Gastroesophageal sphincter (tissue), 4 donors: ENCODE data around the gene FAM219B. TPM values are rescaled to one million over a fixed set of nuclear protein-coding genes. Genes with fewer than 3 reads are reported as not detected.

Source experiments
- ATAC-seq: fragments of 150-250 bp; one replicate; pipeline ENCODE4 v1.9.1; 2016; ENCODE audit warnings: mild to moderate bottlenecking, moderate library complexity
- H3K27ac ChIP-seq, 4 donors: fragments of 200-600 bp; sonication (generic) in 3 of 4; 1 replicate in 3 of 4; 2 replicates in 1 of 4; pipeline ENCODE4 v1.5.1; 2016 to 2019
- H3K27me3 ChIP-seq: fragments of 200-600 bp; sonication (generic); one replicate; pipeline ENCODE4 v1.5.1; 2019
- H3K36me3 ChIP-seq, 2 donors: fragments of 200-600 bp; sonication (generic); one replicate each; pipeline ENCODE4 v1.5.1; 2019; ENCODE audit warnings: control low read depth in 1 of 2
- H3K4me1 ChIP-seq, 3 donors: fragments of 200-600 bp; sonication (generic); 1 replicate in 2 of 3; 2 replicates in 1 of 3; pipeline ENCODE4 v1.5.1; 2016 to 2019; ENCODE audit warnings: control low read depth in 2 of 3
- H3K4me3 ChIP-seq, 2 donors: fragments of 200-600 bp; sonication (generic); one replicate each; pipeline ENCODE4 v1.5.1; 2019; ENCODE audit warnings: mild to moderate bottlenecking in 1 of 2, moderate library complexity in 1 of 2
- H3K9me3 ChIP-seq, 3 donors: fragments of 200-600 bp; sonication (generic); one replicate each; pipeline ENCODE4 v1.5.1; 2017 to 2019; ENCODE audit warnings: control low read depth in 2 of 3
- EP300 ChIP-seq: sonication (generic); formaldehyde crosslinking; IDR thresholded peaks from one replicate; pipeline ENCODE4 v1.6.1; 2017; ENCODE audit warnings: antibody characterized with exemption, mild to moderate bottlenecking
- POLR2A ChIP-seq, 2 donors: fragments of 450-650 bp; IDR thresholded peaks; one replicate each; pipeline ENCODE4 v1.6.1; 2017; ENCODE audit warnings: antibody characterized with exemption in 2 of 2, mild to moderate bottlenecking in 2 of 2, moderate library complexity in 1 of 2
- POLR2AphosphoS5 ChIP-seq: sonication (generic); formaldehyde crosslinking; IDR thresholded peaks from one replicate; pipeline ENCODE4 v1.6.1; 2017; ENCODE audit warnings: antibody characterized with exemption
- WGBS, 2 donors: methylation state at CpG; one replicate each; pipeline ENCODE4 v1.1.5; 2018; ENCODE audit warnings: low coverage in 1 of 2; 5-methylcytosine and 5-hydroxymethylcytosine counted together
- total RNA-seq, 4 donors: library from RNA; depleted of rRNA; stranded (reverse); fragments of >200 nt; gene quantifications; one replicate each; pipeline ENCODE4 v1.1.0, GENCODE V29; 2016
- TF ChIP-seq, protein P1 (sequence below), 4 experiments: fragments of 200-600 bp in 2 of 4; fragments of 450-650 bp in 2 of 4; sonication (generic) in 1 of 4; IDR thresholded peaks; one replicate each; pipeline ENCODE4 v1.5.1; 2017 to 2019; ENCODE audit warnings: antibody characterized with exemption in 4 of 4, mild to moderate bottlenecking in 2 of 4, moderate library complexity in 2 of 4

The FAM219B gene
- total RNA-seq, 4 donors from 2014 or later, result 85.0 to 93.4 (median 88.8) TPM

DNA sequence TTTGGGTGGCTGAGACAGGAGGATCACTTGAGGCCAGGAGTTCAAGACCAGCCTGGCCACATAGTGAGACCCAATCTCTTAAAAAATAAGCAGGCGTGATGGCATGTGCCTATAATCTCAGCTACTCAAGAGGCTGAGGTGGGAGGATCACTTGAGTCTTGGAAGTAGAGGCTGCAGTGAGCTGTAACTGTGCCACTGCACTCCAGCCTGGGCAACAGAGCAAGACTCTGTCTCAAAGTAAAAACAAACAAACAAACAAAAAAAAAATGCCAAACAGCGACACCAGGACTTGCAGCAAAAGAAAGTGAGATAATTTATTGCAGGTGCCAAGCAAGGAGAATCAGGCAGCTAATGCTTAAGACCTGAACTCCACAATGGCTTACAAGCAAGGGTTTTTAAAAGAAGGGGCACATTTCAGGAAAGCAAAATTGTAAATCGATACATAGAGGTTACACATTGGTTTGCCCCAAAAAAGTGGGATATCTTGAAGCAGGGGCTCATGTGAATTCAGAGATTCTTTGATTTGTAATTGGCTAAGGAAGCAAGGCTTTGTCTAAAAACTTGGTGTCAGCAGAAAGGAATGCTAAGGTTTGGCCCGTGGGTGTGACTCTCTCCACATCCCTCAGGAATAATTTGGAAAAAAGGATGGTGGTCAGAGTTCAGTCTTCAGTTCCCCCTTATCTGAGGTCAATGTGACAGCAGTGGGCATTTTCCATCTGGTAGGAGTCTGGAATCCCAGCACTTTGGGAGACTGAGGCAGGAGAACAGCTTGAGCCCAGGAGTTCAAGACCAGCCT, 22.0 kb downstream of the FAM219B start:
- Histone ChIP-seq H3K27ac (no peak overlapping the region), H3K4me1 (peaks cover 0 to 12% (median 6%) of the 10 kb centered on the region in 3 donors), H3K4me3 (no peak overlapping the region), H3K36me3 (no peaks in the 10 kb centered on the region), H3K27me3 (no peaks in the 10 kb centered on the region), H3K9me3 (no peaks in the 10 kb centered on the region)
- TF ChIP-seq EP300 (no peak), POLR2AphosphoS5 (no peak), POLR2A (IDR thresholded peaks at IDR 0.05) (no peak)
- TF ChIP-seq, protein P1, sequence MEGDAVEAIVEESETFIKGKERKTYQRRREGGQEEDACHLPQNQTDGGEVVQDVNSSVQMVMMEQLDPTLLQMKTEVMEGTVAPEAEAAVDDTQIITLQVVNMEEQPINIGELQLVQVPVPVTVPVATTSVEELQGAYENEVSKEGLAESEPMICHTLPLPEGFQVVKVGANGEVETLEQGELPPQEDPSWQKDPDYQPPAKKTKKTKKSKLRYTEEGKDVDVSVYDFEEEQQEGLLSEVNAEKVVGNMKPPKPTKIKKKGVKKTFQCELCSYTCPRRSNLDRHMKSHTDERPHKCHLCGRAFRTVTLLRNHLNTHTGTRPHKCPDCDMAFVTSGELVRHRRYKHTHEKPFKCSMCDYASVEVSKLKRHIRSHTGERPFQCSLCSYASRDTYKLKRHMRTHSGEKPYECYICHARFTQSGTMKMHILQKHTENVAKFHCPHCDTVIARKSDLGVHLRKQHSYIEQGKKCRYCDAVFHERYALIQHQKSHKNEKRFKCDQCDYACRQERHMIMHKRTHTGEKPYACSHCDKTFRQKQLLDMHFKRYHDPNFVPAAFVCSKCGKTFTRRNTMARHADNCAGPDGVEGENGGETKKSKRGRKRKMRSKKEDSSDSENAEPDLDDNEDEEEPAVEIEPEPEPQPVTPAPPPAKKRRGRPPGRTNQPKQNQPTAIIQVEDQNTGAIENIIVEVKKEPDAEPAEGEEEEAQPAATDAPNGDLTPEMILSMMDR (IDR thresholded peaks at IDR 0.05), result no peak
- 71 to 87% methylated on average over 2 to 4 of the region's 4 CpGs for WGBS, 2 donors
- no peak for ATAC-seq

DNA sequence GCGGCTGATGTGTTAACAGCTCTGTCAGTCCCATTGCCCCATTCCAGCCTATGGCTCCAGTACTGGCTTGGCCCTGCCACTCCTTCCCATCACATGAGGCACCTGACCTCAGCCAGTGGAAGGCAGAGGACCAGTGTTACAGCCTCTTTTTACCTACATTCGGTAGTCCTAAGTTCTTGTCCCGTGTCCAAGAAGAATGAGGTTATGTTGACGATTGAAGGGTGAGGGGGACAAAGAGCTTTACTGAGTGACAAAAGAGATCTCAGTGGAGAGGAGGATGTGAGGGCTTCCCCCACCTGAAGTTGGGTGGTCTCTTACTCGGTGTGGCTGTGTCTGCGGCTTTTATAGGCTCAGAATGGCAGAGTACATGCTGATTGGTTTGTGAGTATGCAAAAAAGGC, 24.1 kb downstream of the FAM219B start:
- H3K36me3 ChIP-seq, result no peaks in the 10 kb centered on the region
- ATAC-seq, result no peak
- TF ChIP-seq, protein P1 (IDR thresholded peaks at IDR 0.05), result no peak
- no peak for TF ChIP-seq EP300
- no peak for TF ChIP-seq POLR2AphosphoS5
- TF ChIP-seq POLR2A (IDR thresholded peaks at IDR 0.05), result no peak
- 98 to 100% methylated on average over 1 to 6 of the region's 6 CpGs for WGBS, 2 donors
- H3K27ac ChIP-seq, result no peak overlapping the region
- H3K27me3 ChIP-seq, result no peaks in the 10 kb centered on the region
- H3K4me3 ChIP-seq, result no peak overlapping the region
- no peaks in the 10 kb centered on the region for H3K9me3 ChIP-seq
- no peaks in the 10 kb centered on the region for H3K4me1 ChIP-seq

DNA sequence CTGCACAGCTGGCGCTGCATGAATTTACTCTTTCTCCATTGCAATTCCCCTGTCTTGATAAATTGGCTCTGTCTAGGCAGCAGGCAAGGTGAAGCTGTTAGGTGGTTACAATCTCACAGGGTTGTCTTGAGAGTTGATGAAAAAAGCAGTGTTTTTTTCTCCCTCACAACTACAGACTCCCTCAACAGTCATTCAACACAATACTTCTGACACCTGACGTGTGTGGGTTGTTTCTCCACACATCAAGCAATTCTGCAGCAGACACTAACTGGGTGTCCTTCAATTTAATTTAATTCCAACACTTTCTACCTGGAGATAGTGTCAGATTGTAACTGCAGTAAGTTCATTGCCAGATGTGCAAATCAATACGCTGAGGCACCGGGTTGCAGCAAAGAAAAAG, 28.4 kb downstream of the FAM219B start:
- ATAC-seq, result no peak
- Histone ChIP-seq H3K9me3 (no peaks in the 10 kb centered on the region), H3K36me3 (no peaks in the 10 kb centered on the region), H3K27ac (no peak overlapping the region), H3K4me1 (peaks cover 0 to 6% (median 0%) of the 10 kb centered on the region in 3 donors), H3K4me3 (no peak overlapping the region), H3K27me3 (no peaks in the 10 kb centered on the region)
- 73 to 82% methylated on average over 2 to 4 of the region's 4 CpGs for WGBS, 2 donors
- TF ChIP-seq POLR2A (IDR thresholded peaks at IDR 0.05) (no peak), EP300 (no peak), POLR2AphosphoS5 (no peak)
- TF ChIP-seq, protein P1 (IDR thresholded peaks at IDR 0.05), result no peak

DNA sequence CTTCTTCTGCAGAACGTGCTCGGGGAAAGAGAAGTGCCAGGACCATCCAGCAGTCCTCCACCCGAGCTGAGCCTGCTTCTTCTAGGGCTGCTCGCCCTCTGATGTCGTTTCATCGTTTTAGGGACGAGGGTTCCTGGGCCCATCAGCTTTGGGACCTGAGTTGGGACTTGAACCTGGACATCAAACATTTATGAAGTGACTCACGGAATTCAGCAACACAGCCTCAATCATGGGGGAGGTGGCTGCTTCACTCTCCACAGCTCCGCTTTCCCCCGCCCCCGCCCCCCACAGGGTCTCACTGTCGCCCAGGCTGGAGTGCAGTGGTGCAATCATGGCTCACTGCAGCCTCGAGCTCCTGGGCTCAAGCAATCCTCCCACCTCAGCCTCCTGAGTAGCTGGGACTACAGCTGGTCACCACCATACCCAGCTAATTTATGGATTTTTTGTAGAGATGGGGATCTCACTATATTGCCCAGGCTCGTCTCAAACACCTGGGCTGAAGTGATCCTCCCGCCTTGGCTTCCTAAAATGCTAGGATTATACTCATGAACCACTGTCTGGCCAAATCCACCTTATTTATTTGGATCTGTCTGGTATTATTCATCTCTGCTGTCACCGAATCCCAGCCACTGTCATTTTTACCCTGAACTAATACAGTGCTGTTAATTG, 32.8 kb downstream of the FAM219B start:
- H3K27ac ChIP-seq, result peak overlapping the region in 3 of 4 donors; percentile 94 to 96 (median 95)
- H3K9me3 ChIP-seq, result no peaks in the 10 kb centered on the region
- peak overlapping the region; percentile 41 to 71 for H3K4me3 ChIP-seq
- H3K4me1 ChIP-seq, result peaks cover 2 to 43% (median 30%) of the 10 kb centered on the region in 3 donors
- no peaks in the 10 kb centered on the region for H3K27me3 ChIP-seq
- H3K36me3 ChIP-seq, result no peaks in the 10 kb centered on the region
- 25 to 39% methylated on average over 6 to 11 of the region's 16 CpGs for WGBS, 2 donors
- ATAC-seq, result no peak
- TF ChIP-seq POLR2AphosphoS5 (no peak), POLR2A (IDR thresholded peaks at IDR 0.05) (no peak), EP300 (no peak)
- TF ChIP-seq, protein P1 (IDR thresholded peaks at IDR 0.05), result no peak
